Neural progenitor cell (in vitro differentiated cells): ENCODE data around the gene SPATA13. TPM values are rescaled to one million over a fixed set of nuclear protein-coding genes. Genes with fewer than 3 reads are reported as not detected.

Experiments used
- DNase-seq: peaks from one replicate; pipeline ENCODE4 v3.0.0-alpha.2; 2016; ENCODE audit warnings: low spot score
- H2AFZ ChIP-seq: fragments of 200-600 bp; sonication (generic); replicated peaks from 2 replicates; pipeline ENCODE4 v1.6.1; 2016; ENCODE audit warnings: antibody characterized with exemption
- H3F3A ChIP-seq: fragments of 200-600 bp; sonication (generic); 2 replicates; pipeline ENCODE4 v1.6.1; 2016; ENCODE audit warnings: antibody characterized with exemption, low read depth
- H3K27ac ChIP-seq: fragments of 200-600 bp; sonication (generic); 2 replicates; pipeline ENCODE4 v1.5.1; 2016; ENCODE audit warnings: mild to moderate bottlenecking
- H3K27me3 ChIP-seq: fragments of 200-600 bp; sonication (generic); 2 replicates; pipeline ENCODE4 v1.6.1; 2016; ENCODE audit warnings: mild to moderate bottlenecking, moderate library complexity
- H3K36me3 ChIP-seq: fragments of 200-600 bp; sonication (generic); 2 replicates; pipeline ENCODE4 v1.5.1; 2016
- H3K4me1 ChIP-seq: fragments of 200-600 bp; sonication (generic); 2 replicates; pipeline ENCODE4 v1.6.1; 2016; ENCODE audit warnings: mixed run types
- H3K4me2 ChIP-seq: fragments of 200-600 bp; sonication (generic); 2 replicates; pipeline ENCODE4 v1.6.1; 2016
- H3K4me3 ChIP-seq: fragments of 200-600 bp; sonication (generic); 2 replicates; pipeline ENCODE4 v1.5.1; 2016
- H3K79me2 ChIP-seq: fragments of 200-600 bp; sonication (generic); 2 replicates; pipeline ENCODE4 v1.6.1; 2016; ENCODE audit warnings: low read depth
- H3K9ac ChIP-seq: fragments of 200-600 bp; sonication (generic); 2 replicates; pipeline ENCODE4 v1.6.1; 2016
- H3K9me3 ChIP-seq: fragments of 200-600 bp; sonication (generic); 2 replicates; pipeline ENCODE4 v1.5.1; 2016; ENCODE audit warnings: low read depth
- H4K20me1 ChIP-seq: fragments of 200-600 bp; sonication (generic); 2 replicates; pipeline ENCODE4 v1.6.1; 2016; ENCODE audit warnings: low read depth
- H3K27ac Mint-ChIP-seq: 3 replicates; pipeline ENCODE4 v1.8.0; 2021; ENCODE audit warnings: mixed read lengths
- H3K27me3 Mint-ChIP-seq: 2 replicates; pipeline ENCODE4 v1.8.0; 2022; ENCODE audit warnings: low read depth, mild to moderate bottlenecking, inconsistent platforms, moderate library complexity, mixed read lengths; ENCODE audit not compliant: insufficient read depth
- H3K36me3 Mint-ChIP-seq: 3 replicates; pipeline ENCODE4 v1.8.0; 2021; ENCODE audit warnings: mixed read lengths
- H3K4me1 Mint-ChIP-seq: 3 replicates; pipeline ENCODE4 v1.8.0; 2021; ENCODE audit warnings: mixed read lengths
- H3K4me3 Mint-ChIP-seq: 3 replicates; pipeline ENCODE4 v1.8.0; 2021; ENCODE audit warnings: mild to moderate bottlenecking, moderate library complexity, mixed read lengths
- H3K9me3 Mint-ChIP-seq: 3 replicates; pipeline ENCODE4 v1.8.0; 2020; ENCODE audit warnings: mixed read lengths
- EZH2 ChIP-seq: fragments of 200-600 bp; sonication (generic); IDR thresholded peaks from 2 replicates; pipeline ENCODE4 v1.6.1; 2017; ENCODE audit warnings: antibody characterized with exemption, mild to moderate bottlenecking, moderate library complexity
- EZH2phosphoT487 ChIP-seq: fragments of 200-600 bp; sonication (generic); IDR thresholded peaks from 2 replicates; pipeline ENCODE4 v1.6.1; 2017; ENCODE audit warnings: antibody characterized with exemption
- total RNA-seq: library from RNA; depleted of rRNA; stranded (reverse); fragments of >200 nt; gene quantifications from 2 replicates; pipeline ENCODE4 v1.2.3, GENCODE V29; 2015; ENCODE audit warnings: low replicate concordance
- TF ChIP-seq, protein P1 (sequence below): fragments of 200-600 bp; sonication (generic); IDR thresholded peaks from 2 replicates; pipeline ENCODE4 v1.5.1; 2017; ENCODE audit warnings: antibody characterized with exemption, mild to moderate bottlenecking

SPATA13 gene
- total RNA-seq, 1 donor from 2014 or later = 15.9 TPM

DNA sequence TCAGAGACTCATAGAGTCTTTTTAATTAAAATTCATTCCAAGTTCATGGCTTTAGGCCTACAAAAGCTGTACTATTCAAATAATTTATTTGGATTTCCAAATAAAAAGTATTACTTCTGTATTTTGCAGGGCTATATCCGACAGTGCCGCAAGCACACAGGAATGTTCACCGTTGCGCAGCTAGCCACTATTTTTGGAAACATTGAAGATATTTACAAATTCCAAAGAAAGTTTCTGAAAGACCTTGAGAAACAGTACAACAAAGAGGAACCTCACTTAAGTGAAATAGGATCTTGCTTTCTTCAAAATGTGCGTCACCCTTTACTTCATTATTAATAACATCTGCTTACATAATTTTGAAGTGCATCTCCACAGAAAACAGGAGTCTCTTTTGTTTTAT is 128.3 kb downstream of the SPATA13 start:
- Histone ChIP-seq H3K9ac (no peak overlapping the region), H2AFZ (no peak overlapping the region), H4K20me1 (no peaks in the 10 kb centered on the region), H3F3A (no peaks in the 10 kb centered on the region), H3K27ac (no peak overlapping the region), H3K27me3 (no peaks in the 10 kb centered on the region), H3K9me3 (no peaks in the 10 kb centered on the region), H3K4me1 (peaks cover 9% of the 10 kb centered on the region), H3K4me3 (no peak overlapping the region), H3K79me2 (no peaks in the 10 kb centered on the region), H3K4me2 (no peak overlapping the region), H3K36me3 (no peaks in the 10 kb centered on the region)
- no peak for DNase-seq
- Mint-ChIP-seq H3K9me3 (no peaks in the 10 kb centered on the region), H3K36me3 (peaks cover 29% of the 10 kb centered on the region), H3K4me3 (no peak overlapping the region), H3K27me3 (peaks cover 2% of the 10 kb centered on the region), H3K27ac (no peak overlapping the region), H3K4me1 (peaks cover 7% of the 10 kb centered on the region)
- TF ChIP-seq EZH2phosphoT487 (no peak), EZH2 (no peak)
- TF ChIP-seq, protein P1, sequence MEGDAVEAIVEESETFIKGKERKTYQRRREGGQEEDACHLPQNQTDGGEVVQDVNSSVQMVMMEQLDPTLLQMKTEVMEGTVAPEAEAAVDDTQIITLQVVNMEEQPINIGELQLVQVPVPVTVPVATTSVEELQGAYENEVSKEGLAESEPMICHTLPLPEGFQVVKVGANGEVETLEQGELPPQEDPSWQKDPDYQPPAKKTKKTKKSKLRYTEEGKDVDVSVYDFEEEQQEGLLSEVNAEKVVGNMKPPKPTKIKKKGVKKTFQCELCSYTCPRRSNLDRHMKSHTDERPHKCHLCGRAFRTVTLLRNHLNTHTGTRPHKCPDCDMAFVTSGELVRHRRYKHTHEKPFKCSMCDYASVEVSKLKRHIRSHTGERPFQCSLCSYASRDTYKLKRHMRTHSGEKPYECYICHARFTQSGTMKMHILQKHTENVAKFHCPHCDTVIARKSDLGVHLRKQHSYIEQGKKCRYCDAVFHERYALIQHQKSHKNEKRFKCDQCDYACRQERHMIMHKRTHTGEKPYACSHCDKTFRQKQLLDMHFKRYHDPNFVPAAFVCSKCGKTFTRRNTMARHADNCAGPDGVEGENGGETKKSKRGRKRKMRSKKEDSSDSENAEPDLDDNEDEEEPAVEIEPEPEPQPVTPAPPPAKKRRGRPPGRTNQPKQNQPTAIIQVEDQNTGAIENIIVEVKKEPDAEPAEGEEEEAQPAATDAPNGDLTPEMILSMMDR = no peak

DNA sequence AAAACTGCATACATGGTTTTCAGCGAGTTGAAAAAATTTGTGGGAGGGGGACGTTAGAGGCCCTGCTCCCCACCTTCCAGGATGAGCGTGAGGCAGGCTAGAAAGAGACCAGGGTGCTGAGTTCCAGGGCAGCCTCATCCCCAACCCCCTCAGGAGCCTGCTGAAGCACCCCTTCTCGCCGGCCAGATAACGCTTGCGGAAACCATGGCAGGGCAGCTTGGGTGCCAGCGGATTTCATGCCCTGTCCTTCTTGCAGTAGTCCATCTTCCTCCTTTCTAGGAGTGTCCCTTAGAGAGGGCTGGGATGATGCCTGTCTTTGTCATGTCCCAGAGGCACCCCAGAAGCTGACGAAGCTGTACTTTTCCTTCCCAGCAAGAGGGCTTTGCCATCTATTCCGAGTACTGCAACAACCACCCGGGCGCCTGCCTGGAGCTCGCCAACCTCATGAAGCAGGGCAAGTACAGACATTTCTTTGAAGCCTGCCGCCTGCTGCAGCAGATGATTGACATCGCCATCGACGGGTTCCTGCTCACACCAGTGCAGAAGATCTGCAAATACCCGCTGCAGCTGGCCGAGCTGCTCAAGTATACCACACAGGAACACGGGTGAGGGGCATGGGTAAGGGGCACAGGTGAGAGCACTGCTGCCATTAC is 129.9 kb downstream of the SPATA13 start:
- H3K4me3 ChIP-seq = no peak overlapping the region
- no peaks in the 10 kb centered on the region for H3K9me3 Mint-ChIP-seq
- no peak overlapping the region for H3K27ac Mint-ChIP-seq
- H3K27me3 ChIP-seq = no peaks in the 10 kb centered on the region
- H3K36me3 Mint-ChIP-seq = peaks cover 30% of the 10 kb centered on the region
- no peak overlapping the region for H3K4me3 Mint-ChIP-seq
- H3F3A ChIP-seq = no peaks in the 10 kb centered on the region
- no peak for DNase-seq
- peaks cover 2% of the 10 kb centered on the region for H3K27me3 Mint-ChIP-seq
- H3K9me3 ChIP-seq = no peaks in the 10 kb centered on the region
- no peak overlapping the region for H3K27ac ChIP-seq
- H3K79me2 ChIP-seq = no peaks in the 10 kb centered on the region
- H2AFZ ChIP-seq = no peak overlapping the region
- H3K4me2 ChIP-seq = no peak overlapping the region
- no peaks in the 10 kb centered on the region for H4K20me1 ChIP-seq
- TF ChIP-seq EZH2 (no peak), EZH2phosphoT487 (no peak)
- TF ChIP-seq, protein P1 = no peak
- H3K9ac ChIP-seq = no peak overlapping the region
- peaks cover 11% of the 10 kb centered on the region for H3K4me1 Mint-ChIP-seq
- H3K36me3 ChIP-seq = no peaks in the 10 kb centered on the region
- peaks cover 9% of the 10 kb centered on the region for H3K4me1 ChIP-seq

DNA sequence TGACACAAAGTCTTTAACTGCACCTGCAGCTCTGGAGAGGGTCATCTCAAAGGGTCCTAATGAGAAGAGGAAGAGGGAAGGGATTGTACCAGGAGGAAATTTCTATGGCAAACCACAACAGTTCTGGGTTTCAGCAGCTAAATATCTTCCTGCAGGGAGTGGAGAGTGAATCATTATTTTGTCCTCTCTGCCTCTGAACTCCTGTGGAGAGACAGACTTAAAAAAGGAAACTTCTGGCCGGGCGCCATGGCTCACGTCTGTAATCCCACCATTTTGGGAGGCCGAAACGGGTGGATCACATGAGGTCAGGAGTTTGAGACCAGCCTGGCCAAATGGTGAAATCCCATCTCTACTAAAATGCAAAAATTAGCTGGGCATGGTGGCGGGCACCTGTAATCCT is 132.0 kb downstream of the SPATA13 start:
- H3K4me1 ChIP-seq = peaks cover 9% of the 10 kb centered on the region
- no peaks in the 10 kb centered on the region for H3F3A ChIP-seq
- no peak overlapping the region for H2AFZ ChIP-seq
- no peaks in the 10 kb centered on the region for H3K27me3 ChIP-seq
- no peak for DNase-seq
- no peaks in the 10 kb centered on the region for H3K79me2 ChIP-seq
- no peak overlapping the region for H3K27ac ChIP-seq
- Mint-ChIP-seq H3K36me3 (peaks cover 40% of the 10 kb centered on the region), H3K9me3 (no peaks in the 10 kb centered on the region), H3K4me3 (no peak overlapping the region), H3K27ac (no peak overlapping the region), H3K4me1 (peaks cover 11% of the 10 kb centered on the region), H3K27me3 (peaks cover 2% of the 10 kb centered on the region)
- H4K20me1 ChIP-seq = no peaks in the 10 kb centered on the region
- no peak overlapping the region for H3K4me3 ChIP-seq
- no peak overlapping the region for H3K9ac ChIP-seq
- H3K36me3 ChIP-seq = no peaks in the 10 kb centered on the region
- H3K9me3 ChIP-seq = no peaks in the 10 kb centered on the region
- TF ChIP-seq, protein P1 = no peak
- TF ChIP-seq EZH2phosphoT487 = no peak
- no peak for TF ChIP-seq EZH2
- H3K4me2 ChIP-seq = no peak overlapping the region
